Activated CD4-positive, alpha-beta T cell treated with anti-CD3 and anti-CD28 coated beads for 36 hours (primary cell): ENCODE data around the gene NTM. TPM values are rescaled to one million over a fixed set of nuclear protein-coding genes. Genes with fewer than 3 reads are reported as not detected.

ENCODE experiments used
- ATAC-seq: fragments of 200-7000 bp; cut with Tn5 transposase; one replicate; pipeline ENCODE4 v1.10.0; 2021; ENCODE audit warnings: mild to moderate bottlenecking, moderate library complexity
- CTCF ChIA-PET: fragments of 350-600 bp; sonication (Branson Sonifier 250); formaldehyde crosslinking; loops from one replicate; lab custom pipeline; 2021; ENCODE audit warnings: antibody characterized with exemption; lab: Charles Lee
- POLR2A ChIA-PET: fragments of 350-600 bp; sonication (Branson Sonifier 250); formaldehyde crosslinking; loops from one replicate; lab custom pipeline; 2021; ENCODE audit warnings: antibody characterized with exemption, inconsistent platforms; lab: Charles Lee
- DNase-seq: peaks from one replicate; pipeline ENCODE4 v3.0.0-alpha.2; 2020
- H3K27ac Mint-ChIP-seq: one replicate; pipeline ENCODE4 v1.8.0; 2021; ENCODE audit warnings: mixed read lengths
- H3K27me3 Mint-ChIP-seq: one replicate; pipeline ENCODE4 v1.8.0; 2021; ENCODE audit warnings: mixed read lengths
- H3K36me3 Mint-ChIP-seq: one replicate; pipeline ENCODE4 v1.8.0; 2021; ENCODE audit warnings: low read depth, mixed read lengths
- H3K4me1 Mint-ChIP-seq: one replicate; pipeline ENCODE4 v1.8.0; 2021; ENCODE audit warnings: mixed read lengths
- H3K4me3 Mint-ChIP-seq: one replicate; pipeline ENCODE4 v1.8.0; 2021; ENCODE audit warnings: mild to moderate bottlenecking, moderate library complexity, mixed read lengths
- H3K9me3 Mint-ChIP-seq: one replicate; pipeline ENCODE4 v1.8.0; 2021; ENCODE audit warnings: low read depth, mixed read lengths
- intact Hi-C, 2 experiments: fragments of 100-400 bp; cut with DNase I in 1 of 2; cut with micrococcal nuclease in 1 of 2; formaldehyde crosslinking; loops; one replicate each; pipeline versions ENCODE4 v1.14.2 to v1.15.1; 2022 to 2024; cut with DNase I, micrococcal nuclease
- total RNA-seq, 2 experiments: library from RNA; stranded (reverse); gene quantifications; one replicate each; pipeline ENCODE4 v1.2.3, GENCODE V29; 2021

The NTM gene
- total RNA-seq, 2 experiments from 2014 or later: not detected

DNA sequence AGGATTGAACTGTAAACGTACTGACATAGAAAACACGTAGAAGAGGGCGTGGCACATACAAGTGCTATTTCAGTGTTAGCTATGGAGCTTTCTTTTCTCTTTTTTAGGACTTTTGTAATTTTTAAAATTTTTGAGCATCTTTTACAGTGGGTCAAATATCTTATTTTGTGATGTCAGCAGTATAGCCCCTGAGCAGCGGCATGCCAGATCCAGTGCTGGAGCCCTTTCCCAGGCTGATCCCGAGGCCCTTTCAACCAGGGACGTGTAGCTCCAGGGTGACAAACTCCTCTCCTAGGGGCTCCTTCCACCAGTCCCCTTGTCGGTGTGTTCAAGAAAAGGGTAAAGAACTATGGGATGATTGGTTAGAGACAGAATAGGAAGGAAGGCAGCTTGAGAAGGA lies 777.0 kb downstream of the NTM start:
- H3K36me3 Mint-ChIP-seq: no peaks in the 10 kb centered on the region

DNA sequence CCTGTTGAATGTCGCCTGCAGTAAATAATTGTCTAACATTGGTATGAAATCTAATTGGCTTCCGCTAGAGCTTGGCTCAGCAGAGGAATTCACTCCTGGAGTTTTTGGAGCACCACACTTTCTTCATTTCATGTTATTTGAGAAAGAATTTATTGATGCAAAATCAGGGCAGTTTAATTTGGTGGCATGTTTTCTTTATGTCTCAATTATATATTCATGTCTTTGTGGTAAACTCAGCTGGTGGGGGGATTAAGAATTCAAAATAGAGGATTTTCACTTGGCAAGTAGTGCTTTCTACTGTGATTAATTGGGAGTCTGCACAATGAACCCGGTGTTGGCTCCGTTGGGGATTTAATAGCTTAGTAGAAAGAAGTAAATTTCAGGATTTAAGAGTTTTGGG lies 784.4 kb downstream of the NTM start:
- intact Hi-C loops: no loop called here
- CTCF ChIA-PET: no interaction called here

More for the DNA sequence above, 777.0 kb downstream of the NTM start:
- ChIA-PET POLR2A (no interaction called here), CTCF (no interaction called here)
- Mint-ChIP-seq H3K27ac (no peak overlapping the region), H3K9me3 (no peaks in the 10 kb centered on the region), H3K4me3 (no peak overlapping the region), H3K4me1 (no peaks in the 10 kb centered on the region), H3K27me3 (no peaks in the 10 kb centered on the region)
- DNase-seq (no peak), ATAC-seq (no peak)
- intact Hi-C loops: no loop called here

DNA sequence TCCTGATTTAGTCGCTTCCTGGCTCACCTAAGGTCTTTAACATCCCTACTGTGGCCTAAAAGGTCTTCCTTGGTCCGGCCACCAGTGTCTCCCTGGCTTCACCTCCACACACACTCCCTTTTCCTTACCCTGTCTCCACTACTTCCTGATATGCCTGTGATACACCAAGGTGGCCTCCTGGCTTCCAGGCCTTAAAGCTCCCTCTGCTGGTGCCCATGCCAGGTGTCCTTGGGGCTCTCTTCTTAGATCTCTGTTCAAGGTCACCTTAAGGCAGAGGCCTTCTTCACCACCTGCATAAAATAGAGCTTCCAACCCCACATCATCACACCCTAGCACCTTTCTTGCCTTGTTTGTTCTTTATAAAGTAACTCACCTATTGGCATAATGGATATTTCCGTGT lies 787.7 kb downstream of the NTM start:
- POLR2A ChIA-PET: no interaction called here
- Mint-ChIP-seq H3K4me1 (no peaks in the 10 kb centered on the region), H3K4me3 (no peak overlapping the region), H3K27ac (no peak overlapping the region), H3K9me3 (no peaks in the 10 kb centered on the region), H3K36me3 (no peaks in the 10 kb centered on the region), H3K27me3 (no peaks in the 10 kb centered on the region)
- DNase-seq (peak; percentile 18), ATAC-seq (no peak)
- intact Hi-C loops: no loop called here
- CTCF ChIA-PET: interaction anchor here (0.6 kb wide), 1 partner anchor 783 kb away, joined by 5 read pairs; no protein-coding TSS in a partner anchor

More for the DNA sequence above, 784.4 kb downstream of the NTM start:
- Mint-ChIP-seq H3K27me3 (no peaks in the 10 kb centered on the region), H3K4me3 (no peak overlapping the region), H3K4me1 (no peaks in the 10 kb centered on the region), H3K27ac (no peak overlapping the region), H3K36me3 (no peaks in the 10 kb centered on the region), H3K9me3 (no peaks in the 10 kb centered on the region)
- POLR2A ChIA-PET: no interaction called here
- DNase-seq (no peak), ATAC-seq (no peak)

DNA sequence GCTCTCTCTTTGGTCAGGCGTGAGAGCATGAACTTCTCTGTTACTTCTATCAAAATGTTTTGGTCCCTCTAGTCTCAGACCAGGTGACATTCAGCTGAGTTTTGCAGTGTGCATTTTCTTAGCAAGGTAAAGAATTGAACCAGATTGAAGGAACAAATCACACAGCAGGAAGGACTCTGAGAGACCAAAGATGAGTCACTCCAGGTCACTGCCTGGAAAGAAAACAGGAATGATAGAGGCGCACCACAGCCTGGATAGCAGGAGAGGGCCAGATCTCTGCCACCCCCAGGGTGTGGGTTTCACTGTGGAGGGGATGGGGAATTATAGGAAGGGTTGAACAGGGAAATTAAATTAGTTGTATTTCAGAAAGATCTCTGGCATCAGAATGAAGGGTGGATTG lies 788.3 kb downstream of the NTM start:
- POLR2A ChIA-PET: no interaction called here
- ATAC-seq (no peak), DNase-seq (no peak)
- H3K36me3 Mint-ChIP-seq: no peaks in the 10 kb centered on the region
- no peaks in the 10 kb centered on the region for H3K27me3 Mint-ChIP-seq
- H3K27ac Mint-ChIP-seq: no peak overlapping the region
- H3K4me1 Mint-ChIP-seq: no peaks in the 10 kb centered on the region
- H3K4me3 Mint-ChIP-seq: no peak overlapping the region
- intact Hi-C loops: no loop called here
- CTCF ChIA-PET: no interaction called here
- no peaks in the 10 kb centered on the region for H3K9me3 Mint-ChIP-seq

DNA sequence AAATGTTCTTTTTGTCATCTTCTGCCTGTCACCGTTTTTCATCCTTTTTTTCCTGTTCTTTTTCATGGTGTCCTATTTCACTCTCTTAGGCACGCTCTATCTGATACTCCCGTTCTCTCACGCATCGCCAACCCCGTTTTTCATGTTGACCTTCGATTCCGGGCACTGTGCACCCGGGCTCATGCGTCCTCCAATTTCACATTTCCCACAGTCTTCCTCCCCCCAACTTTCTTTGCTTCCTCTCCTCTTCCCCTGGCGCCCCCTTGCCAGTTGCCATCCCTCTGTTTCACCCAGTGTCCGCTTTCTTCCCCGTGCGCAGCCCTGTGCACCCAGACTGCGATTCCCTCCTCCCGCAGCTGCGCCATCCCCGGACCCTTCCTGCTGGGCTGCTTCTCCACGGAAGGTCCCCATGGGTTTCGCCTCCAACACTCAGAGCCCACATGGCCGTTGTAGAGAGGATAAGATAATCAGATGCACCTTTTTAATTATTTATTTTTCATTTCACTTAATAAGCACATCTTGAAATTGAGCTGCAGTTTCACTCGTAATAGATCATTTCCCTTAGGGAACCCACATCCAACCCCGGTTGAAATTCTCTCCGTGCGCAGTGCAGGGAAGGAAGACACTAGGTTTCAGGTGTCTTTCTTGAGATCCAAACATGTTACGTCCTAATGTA lies 791.1 kb downstream of the NTM start:
- ATAC-seq (no peak), DNase-seq (no peak)
- Mint-ChIP-seq H3K9me3 (no peaks in the 10 kb centered on the region), H3K27ac (no peak overlapping the region), H3K4me1 (no peaks in the 10 kb centered on the region), H3K27me3 (no peaks in the 10 kb centered on the region), H3K4me3 (no peak overlapping the region), H3K36me3 (no peaks in the 10 kb centered on the region)
- POLR2A ChIA-PET: interaction anchor here (0.6 kb wide), 1 partner anchor 790 kb away, joined by 3 read pairs; no protein-coding TSS in a partner anchor
- intact Hi-C loops: no loop called here
- CTCF ChIA-PET: no interaction called here

DNA sequence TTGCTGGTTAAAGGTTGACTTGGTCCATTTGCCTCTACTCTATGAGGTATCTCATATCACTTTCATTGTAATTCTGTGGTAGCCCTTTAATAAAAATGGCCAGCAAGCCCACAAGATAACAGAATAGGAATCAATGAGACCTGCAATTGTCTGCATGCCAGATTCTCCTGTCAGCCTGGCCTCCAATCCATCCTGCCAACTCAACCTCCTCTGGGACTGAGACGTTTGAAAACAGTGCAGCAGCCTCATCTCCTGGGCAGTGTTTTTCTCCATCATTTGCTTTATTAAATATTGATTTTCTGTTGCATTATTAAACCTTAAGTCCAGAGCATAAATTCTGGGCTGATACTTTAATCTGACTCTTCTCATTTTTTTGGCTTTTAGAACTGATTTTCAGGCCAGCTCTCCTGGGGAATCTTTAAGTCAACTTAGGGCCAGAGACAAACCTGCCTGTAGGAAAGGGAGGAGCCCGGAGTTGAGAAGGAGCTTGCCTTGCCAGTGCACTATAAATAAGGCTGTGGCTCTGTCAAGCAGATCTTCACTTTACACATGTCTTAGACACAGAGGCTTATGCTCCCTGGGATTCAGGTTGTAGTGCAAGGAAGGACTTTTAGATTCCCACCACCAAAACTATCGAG lies 798.0 kb downstream of the NTM start:
- CTCF ChIA-PET: no interaction called here
- intact Hi-C loops: no loop called here
- H3K36me3 Mint-ChIP-seq: no peaks in the 10 kb centered on the region
- H3K27me3 Mint-ChIP-seq: no peaks in the 10 kb centered on the region
- ATAC-seq (no peak), DNase-seq (no peak)
- H3K27ac Mint-ChIP-seq: no peak overlapping the region
- peaks cover 4% of the 10 kb centered on the region for H3K9me3 Mint-ChIP-seq
- no peaks in the 10 kb centered on the region for H3K4me1 Mint-ChIP-seq
- POLR2A ChIA-PET: no interaction called here
- H3K4me3 Mint-ChIP-seq: no peak overlapping the region

DNA sequence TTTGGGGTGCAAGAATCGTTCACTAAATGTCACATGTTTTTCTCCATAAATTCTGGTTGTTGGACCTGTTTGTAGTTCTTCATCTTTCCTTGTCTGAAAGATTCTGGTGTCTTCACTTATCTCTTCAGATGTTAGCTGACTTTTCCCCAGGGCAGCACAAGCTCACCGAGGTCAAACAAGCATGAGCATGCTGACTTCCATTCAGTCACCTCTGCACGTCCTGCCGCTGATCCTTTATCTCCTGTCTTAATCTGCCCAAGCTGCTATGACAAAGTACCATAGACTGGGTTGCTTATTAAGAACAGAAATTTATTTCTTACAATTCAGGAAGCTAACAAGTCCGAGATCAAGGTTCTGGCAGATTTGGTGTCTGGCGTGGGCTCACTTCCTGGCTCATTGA lies 800.6 kb downstream of the NTM start:
- CTCF ChIA-PET: no interaction called here
- ATAC-seq (no peak), DNase-seq (no peak)
- peaks cover 4% of the 10 kb centered on the region for H3K9me3 Mint-ChIP-seq
- no peaks in the 10 kb centered on the region for H3K4me1 Mint-ChIP-seq
- intact Hi-C loops: no loop called here
- POLR2A ChIA-PET: no interaction called here
- no peak overlapping the region for H3K4me3 Mint-ChIP-seq
- H3K36me3 Mint-ChIP-seq: no peaks in the 10 kb centered on the region
- no peak overlapping the region for H3K27ac Mint-ChIP-seq
- H3K27me3 Mint-ChIP-seq: no peaks in the 10 kb centered on the region

DNA sequence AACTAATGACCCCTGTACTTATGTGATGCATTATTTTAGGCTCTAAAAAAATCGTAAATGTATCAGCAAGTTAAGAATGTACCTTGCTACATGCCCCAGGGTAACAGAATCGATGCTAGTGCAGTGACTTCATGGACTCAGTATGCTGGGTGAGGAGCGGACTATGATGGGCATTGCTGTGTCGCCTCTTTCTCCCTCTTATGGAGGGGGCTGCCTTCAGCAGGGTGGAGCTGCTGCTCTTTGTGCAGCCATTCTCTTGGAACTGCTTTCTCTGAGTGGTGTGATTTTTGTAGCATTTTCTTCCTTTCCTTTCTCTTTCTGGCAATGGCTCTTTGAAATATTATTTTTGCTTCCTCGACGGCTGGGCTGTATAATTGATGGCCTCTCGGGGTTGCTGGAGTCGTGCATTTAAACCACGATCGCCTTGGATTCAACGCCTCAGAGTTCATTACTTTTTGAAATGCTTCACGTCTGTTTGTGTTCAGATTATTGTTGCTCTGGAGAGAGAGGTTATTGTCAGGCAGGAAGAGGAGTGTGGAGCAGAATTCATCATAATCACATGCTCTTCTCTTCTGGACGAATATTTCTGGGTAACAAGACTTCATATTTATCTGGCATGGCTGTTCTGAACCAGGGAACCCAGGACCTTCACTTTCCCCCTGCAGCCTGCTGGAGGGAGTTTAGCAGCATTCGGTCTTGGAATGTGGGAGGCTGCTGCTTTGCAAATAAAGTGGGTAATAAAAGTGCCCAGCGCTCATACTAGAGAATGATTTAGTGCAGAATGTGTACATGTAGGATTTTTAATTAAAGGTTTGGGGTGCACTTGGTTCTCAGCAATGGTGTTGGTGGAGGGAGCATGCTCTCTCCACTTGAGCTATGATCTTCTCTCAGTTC lies 804.2 kb downstream of the NTM start:
- H3K27ac Mint-ChIP-seq: no peak overlapping the region
- DNase-seq (no peak), ATAC-seq (no peak)
- no peaks in the 10 kb centered on the region for H3K4me1 Mint-ChIP-seq
- peaks cover 4% of the 10 kb centered on the region for H3K9me3 Mint-ChIP-seq
- POLR2A ChIA-PET: no interaction called here
- H3K4me3 Mint-ChIP-seq: no peak overlapping the region
- intact Hi-C loops: no loop called here
- H3K36me3 Mint-ChIP-seq: no peaks in the 10 kb centered on the region
- H3K27me3 Mint-ChIP-seq: no peaks in the 10 kb centered on the region
- CTCF ChIA-PET: no interaction called here

DNA sequence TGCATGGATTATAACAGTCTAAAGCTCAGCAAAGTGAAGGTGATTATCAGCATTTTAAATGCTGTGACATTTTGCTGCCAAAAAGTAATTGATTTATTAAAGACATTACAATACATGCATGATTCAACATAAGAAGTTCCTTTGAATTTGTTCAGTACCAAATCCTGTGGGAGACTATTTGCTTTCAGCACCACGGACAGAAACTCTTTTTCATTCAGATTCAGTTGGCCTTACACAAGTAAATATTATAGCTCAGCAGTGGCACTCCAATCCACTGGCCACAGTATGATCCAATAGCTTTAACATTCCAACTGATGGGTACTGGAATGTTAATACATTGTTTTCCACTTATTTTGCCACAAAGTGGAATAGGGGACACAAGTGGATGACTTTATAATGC lies 806.7 kb downstream of the NTM start:
- ChIA-PET CTCF (no interaction called here), POLR2A (no interaction called here)
- Mint-ChIP-seq H3K36me3 (no peaks in the 10 kb centered on the region), H3K9me3 (peaks cover 2% of the 10 kb centered on the region), H3K27ac (no peak overlapping the region), H3K4me1 (no peaks in the 10 kb centered on the region), H3K27me3 (no peaks in the 10 kb centered on the region), H3K4me3 (no peak overlapping the region)
- ATAC-seq (no peak), DNase-seq (no peak)
- intact Hi-C loops: no loop called here

DNA sequence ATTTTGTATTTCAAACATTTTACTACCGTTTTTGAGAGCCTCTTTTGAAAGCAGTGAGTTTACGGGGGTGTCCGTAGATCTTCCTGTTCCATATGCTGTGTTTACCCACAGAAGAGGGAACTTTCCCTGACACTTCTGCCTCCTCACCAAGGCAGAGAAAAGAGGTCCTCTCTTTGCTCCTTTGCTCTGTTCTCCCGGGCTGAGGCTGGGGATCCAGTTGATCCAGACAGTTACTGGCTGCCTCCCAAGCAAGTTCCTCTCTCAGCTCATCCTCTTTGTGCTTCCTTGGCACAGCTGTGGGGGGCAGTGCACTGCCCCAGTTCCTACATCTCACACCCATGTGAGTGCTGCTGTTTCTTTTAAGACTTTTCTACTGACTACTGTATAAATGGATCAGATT lies 813.7 kb downstream of the NTM start:
- H3K4me3 Mint-ChIP-seq: no peak overlapping the region
- peaks cover 2% of the 10 kb centered on the region for H3K27me3 Mint-ChIP-seq
- intact Hi-C loops: no loop called here
- H3K9me3 Mint-ChIP-seq: no peaks in the 10 kb centered on the region
- no peak for DNase-seq
- no peak overlapping the region for H3K27ac Mint-ChIP-seq
- no peaks in the 10 kb centered on the region for H3K36me3 Mint-ChIP-seq
- ChIA-PET POLR2A (no interaction called here), CTCF (interaction anchor here (0.6 kb wide), 1 partner anchor 940 kb away, joined by 3 read pairs; no protein-coding TSS in a partner anchor)
- no peak for ATAC-seq
- H3K4me1 Mint-ChIP-seq: no peaks in the 10 kb centered on the region

DNA sequence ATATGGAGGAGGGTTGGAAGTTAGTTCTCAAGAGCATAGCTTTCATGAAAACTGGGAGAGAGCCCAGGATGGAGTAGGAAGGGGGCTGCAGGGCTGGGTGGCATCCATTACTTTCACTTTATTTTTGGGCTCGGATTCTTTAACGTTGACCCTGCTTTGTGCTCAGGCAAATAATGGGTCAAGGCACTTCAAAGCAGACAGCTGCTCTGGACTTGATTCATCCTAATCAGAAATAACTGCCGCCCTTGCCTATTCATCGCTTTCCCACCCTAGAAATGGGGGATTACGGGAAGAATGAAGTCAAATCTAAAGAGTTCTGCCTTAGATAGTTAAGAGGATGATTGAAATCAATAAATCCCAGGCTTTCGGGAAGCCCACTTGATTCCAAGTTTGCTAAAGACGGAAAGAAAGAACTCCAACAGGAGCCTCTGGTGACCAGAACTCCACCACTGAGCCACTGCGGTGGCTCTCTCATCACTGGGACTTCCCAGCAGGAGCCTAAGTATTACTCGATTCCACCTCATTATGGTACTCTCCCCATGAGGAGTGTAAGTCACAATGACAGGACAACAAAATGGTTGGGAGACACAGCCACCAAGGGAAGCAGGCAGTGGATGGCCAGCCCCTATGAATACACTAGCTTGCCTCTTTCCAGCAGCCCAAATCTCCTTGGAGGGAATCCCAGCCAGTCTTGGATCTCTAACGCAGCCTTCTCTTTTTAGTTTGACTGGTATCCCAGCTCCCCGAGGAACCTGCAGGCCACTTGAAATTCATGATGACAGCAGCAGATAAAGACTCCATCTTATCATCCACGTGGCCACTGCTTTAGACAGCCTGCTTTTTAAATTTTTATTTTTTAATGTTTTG lies 815.5 kb downstream of the NTM start:
- H3K36me3 Mint-ChIP-seq: no peaks in the 10 kb centered on the region
- H3K27me3 Mint-ChIP-seq: peaks cover 2% of the 10 kb centered on the region
- CTCF ChIA-PET: no interaction called here
- no peak overlapping the region for H3K4me3 Mint-ChIP-seq
- no peak overlapping the region for H3K27ac Mint-ChIP-seq
- H3K4me1 Mint-ChIP-seq: no peaks in the 10 kb centered on the region
- intact Hi-C loops: no loop called here
- POLR2A ChIA-PET: no interaction called here
- ATAC-seq: no peak
- H3K9me3 Mint-ChIP-seq: peaks cover 2% of the 10 kb centered on the region
- no peak for DNase-seq
